ENCODE results near the gene MTMR10. TPM values are rescaled to one million over a fixed set of nuclear protein-coding genes. Genes with fewer than 3 reads are reported as not detected.

Gene MTMR10
- total and polyA plus RNA-seq, 4 donors = 9.5 to 52.7 (median 21.4) TPM

- Histone ChIP-seq H3K9me3 (ENCODE audit: control insufficient read depth in 4 of 4, insufficient read depth in 3 of 4, low read length in 3 of 4) (no peaks in the 10 kb centered on the region), H3K4me1 (ENCODE audit: control insufficient read depth in 5 of 5, insufficient read depth in 5 of 5, low read length in 5 of 5) (no peaks in the 10 kb centered on the region), H3K4me3 (no peak overlapping the region), H3K36me3 (ENCODE audit: control insufficient read depth in 4 of 4, insufficient read depth in 4 of 4, low read length in 4 of 4) (peaks cover 39 to 46% (median 40%) of the 10 kb centered on the region in 4 donors), H3K27me3 (ENCODE audit: control insufficient read depth in 3 of 3, insufficient read depth in 3 of 3, low read length in 2 of 3) (no peaks in the 10 kb centered on the region), H3K27ac (ENCODE audit: low read depth in 1 of 2, low read length in 1 of 2) (no peak overlapping the region), H3K9ac (ENCODE audit: insufficient read depth in 1 of 2, low read length in 2 of 2) (no peak overlapping the region)
- TF ChIP-seq CTCF (IDR thresholded peaks at IDR 0.05; ENCODE audit: control extremely low read depth, extremely low read depth) = no peak
- WGBS, 2 donors = 86 to 91% methylated on average over 8 of the region's 8 CpGs
- ATAC-seq (ENCODE audit: insufficient read depth, low FRiP score) (no peak), DNase-seq (no peak)
Measured at GRCh38 chr15:30943654-30944335, 47.6 kb downstream of the MTMR10 start.

- DNase-seq = no peak
- TF ChIP-seq CTCF (IDR thresholded peaks at IDR 0.05; ENCODE audit: control extremely low read depth, extremely low read depth) = no peak
Measured at GRCh38 chr15:30941520-30941919, 49.9 kb downstream of the MTMR10 start.

GRCh38 chr15:30940359-30940758 is 51.1 kb downstream of the MTMR10 start:
- Histone ChIP-seq H3K9me3 (ENCODE audit: control insufficient read depth in 4 of 4, insufficient read depth in 3 of 4, low read length in 3 of 4) (no peaks in the 10 kb centered on the region), H3K27me3 (ENCODE audit: control insufficient read depth in 3 of 3, insufficient read depth in 3 of 3, low read length in 2 of 3) (no peaks in the 10 kb centered on the region), H3K27ac (ENCODE audit: low read depth in 1 of 2, low read length in 1 of 2) (no peak overlapping the region), H3K4me1 (ENCODE audit: control insufficient read depth in 5 of 5, insufficient read depth in 5 of 5, low read length in 5 of 5) (no peaks in the 10 kb centered on the region), H3K36me3 (ENCODE audit: control insufficient read depth in 4 of 4, insufficient read depth in 4 of 4, low read length in 4 of 4) (peaks cover 21 to 37% (median 33%) of the 10 kb centered on the region in 4 donors), H3K4me3 (no peak overlapping the region), H3K9ac (ENCODE audit: insufficient read depth in 1 of 2, low read length in 2 of 2) (no peak overlapping the region)
- TF ChIP-seq CTCF (IDR thresholded peaks at IDR 0.05; ENCODE audit: control extremely low read depth, extremely low read depth) = no peak
- DNase-seq (no peak), ATAC-seq (ENCODE audit: insufficient read depth, low FRiP score) (no peak)
- 73 to 86% methylated on average over 4 of the region's 4 CpGs for WGBS, 2 donors

More at GRCh38 chr15:30941520-30941919, 49.9 kb downstream of the MTMR10 start:
- 93 to 95% methylated on average over 15 of the region's 15 CpGs for WGBS, 2 donors
- no peak overlapping the region for H3K27ac ChIP-seq (ENCODE audit: low read depth in 1 of 2, low read length in 1 of 2)
- H3K4me1 ChIP-seq (ENCODE audit: control insufficient read depth in 5 of 5, insufficient read depth in 5 of 5, low read length in 5 of 5) = no peaks in the 10 kb centered on the region
- no peak for ATAC-seq (ENCODE audit: insufficient read depth, low FRiP score)
- peaks cover 27 to 47% (median 35%) of the 10 kb centered on the region in 4 donors for H3K36me3 ChIP-seq (ENCODE audit: control insufficient read depth in 4 of 4, insufficient read depth in 4 of 4, low read length in 4 of 4)
- no peaks in the 10 kb centered on the region for H3K27me3 ChIP-seq (ENCODE audit: control insufficient read depth in 3 of 3, insufficient read depth in 3 of 3, low read length in 2 of 3)
- H3K4me3 ChIP-seq = no peak overlapping the region
- no peaks in the 10 kb centered on the region for H3K9me3 ChIP-seq (ENCODE audit: control insufficient read depth in 4 of 4, insufficient read depth in 3 of 4, low read length in 3 of 4)
- no peak overlapping the region for H3K9ac ChIP-seq (ENCODE audit: insufficient read depth in 1 of 2, low read length in 2 of 2)
